GM18499 (cell line): ENCODE results near the gene KRT7.

ENCODE experiments used
- ATAC-seq: cut with Tn5 transposase; IDR thresholded peaks from one replicate; pipeline ENCODE4 v1.9.1; 2021; ENCODE audit warnings: moderate number of reproducible peaks; ENCODE audit not compliant: insufficient read depth, unreplicated experiment

KRT7 gene

GRCh38 chr12:52291267-52291935, 58.4 kb downstream of the KRT7 start, which contains the start of gene KRT81:
KRT81 (minus strand) TSS chr12:52291534; CDS start chr12:52291465, 69 bp downstream.
- ATAC-seq = no peak

- no peak for ATAC-seq
Observed at GRCh38 chr12:52293926-52294325, 60.9 kb downstream of the KRT7 start.

- no peak for ATAC-seq
Observed at GRCh38 chr12:52294803-52295202, 61.8 kb downstream of the KRT7 start.

GRCh38 chr12:52295663-52296062, 62.6 kb downstream of the KRT7 start:
- no peak for ATAC-seq

- ATAC-seq = no peak
Observed at GRCh38 chr12:52296572-52297215, 63.7 kb downstream of the KRT7 start.
